Hepatocyte (in vitro differentiated cells): ENCODE data around the gene TACSTD2.

Source experiments
- EZH2 ChIP-seq: fragments of 200-600 bp; sonication (generic); IDR thresholded peaks from 2 replicates; pipeline ENCODE4 v1.6.1; 2016; ENCODE audit warnings: antibody characterized with exemption, mild to moderate bottlenecking, borderline replicate concordance
- TF ChIP-seq, protein P1 (sequence below): fragments of 200-600 bp; sonication (generic); IDR thresholded peaks from 2 replicates; pipeline ENCODE4 v1.5.1; 2016; ENCODE audit warnings: antibody characterized with exemption, mild to moderate bottlenecking; ENCODE audit not compliant: poor library complexity

DNA sequence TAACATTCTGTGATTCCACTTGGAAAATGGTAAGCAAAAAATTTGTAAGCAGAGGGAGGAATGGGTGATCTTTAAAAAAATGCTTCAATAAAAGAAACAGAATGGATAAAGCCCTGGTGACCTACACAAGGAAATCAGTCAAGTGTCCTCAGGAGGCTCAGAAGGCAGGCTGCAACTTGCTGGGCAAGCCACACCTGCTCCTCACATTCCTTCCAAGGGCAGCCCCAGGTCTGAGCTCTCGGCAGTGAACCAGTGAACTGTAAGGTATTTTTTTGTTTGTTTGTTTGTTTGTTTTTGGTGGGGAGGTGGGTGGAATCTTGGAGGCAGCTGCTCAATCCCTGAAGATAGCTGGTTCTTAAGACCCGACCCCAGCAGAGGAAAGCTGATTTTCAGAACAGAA, 4.4 kb downstream of the TACSTD2 start:
- TF ChIP-seq, protein P1, sequence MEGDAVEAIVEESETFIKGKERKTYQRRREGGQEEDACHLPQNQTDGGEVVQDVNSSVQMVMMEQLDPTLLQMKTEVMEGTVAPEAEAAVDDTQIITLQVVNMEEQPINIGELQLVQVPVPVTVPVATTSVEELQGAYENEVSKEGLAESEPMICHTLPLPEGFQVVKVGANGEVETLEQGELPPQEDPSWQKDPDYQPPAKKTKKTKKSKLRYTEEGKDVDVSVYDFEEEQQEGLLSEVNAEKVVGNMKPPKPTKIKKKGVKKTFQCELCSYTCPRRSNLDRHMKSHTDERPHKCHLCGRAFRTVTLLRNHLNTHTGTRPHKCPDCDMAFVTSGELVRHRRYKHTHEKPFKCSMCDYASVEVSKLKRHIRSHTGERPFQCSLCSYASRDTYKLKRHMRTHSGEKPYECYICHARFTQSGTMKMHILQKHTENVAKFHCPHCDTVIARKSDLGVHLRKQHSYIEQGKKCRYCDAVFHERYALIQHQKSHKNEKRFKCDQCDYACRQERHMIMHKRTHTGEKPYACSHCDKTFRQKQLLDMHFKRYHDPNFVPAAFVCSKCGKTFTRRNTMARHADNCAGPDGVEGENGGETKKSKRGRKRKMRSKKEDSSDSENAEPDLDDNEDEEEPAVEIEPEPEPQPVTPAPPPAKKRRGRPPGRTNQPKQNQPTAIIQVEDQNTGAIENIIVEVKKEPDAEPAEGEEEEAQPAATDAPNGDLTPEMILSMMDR, result no peak
- no peak for TF ChIP-seq EZH2
